ENCODE results near the gene VWA8.

DNA sequence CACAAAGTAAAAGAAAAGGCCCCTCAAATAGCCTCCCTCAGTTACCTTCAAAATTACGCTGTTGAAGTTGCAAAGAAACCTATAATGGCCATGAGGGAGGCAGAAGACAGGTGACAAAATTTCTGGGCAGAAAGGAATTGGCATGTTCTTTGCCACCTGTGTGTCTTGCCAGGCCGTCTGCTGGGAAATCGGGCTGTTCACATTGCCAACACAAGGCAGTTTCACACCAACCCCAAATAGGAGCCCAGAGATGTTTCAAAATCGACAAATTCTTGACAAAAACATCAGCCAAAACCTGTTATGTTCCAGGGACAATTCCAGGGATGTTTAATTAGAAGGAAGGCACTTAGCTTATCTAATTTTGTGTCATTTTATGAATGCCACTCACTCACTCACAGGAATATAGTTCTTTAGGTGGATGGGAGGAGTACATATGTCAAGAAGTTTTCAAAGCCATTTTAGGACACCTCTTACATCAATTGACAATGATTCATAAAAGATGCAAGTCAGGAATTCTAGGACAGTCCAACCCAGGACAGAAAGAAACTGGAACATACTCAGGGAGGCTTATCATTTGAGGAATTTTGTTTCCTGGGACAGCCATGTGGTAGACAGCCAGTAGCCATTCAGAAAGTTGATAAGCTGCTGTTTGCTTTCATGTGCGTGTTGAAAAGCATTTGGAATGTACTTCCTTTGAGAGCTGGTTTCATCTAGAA is 339.0 kb downstream of the VWA8 start:
- TF ChIP-seq, protein P1, sequence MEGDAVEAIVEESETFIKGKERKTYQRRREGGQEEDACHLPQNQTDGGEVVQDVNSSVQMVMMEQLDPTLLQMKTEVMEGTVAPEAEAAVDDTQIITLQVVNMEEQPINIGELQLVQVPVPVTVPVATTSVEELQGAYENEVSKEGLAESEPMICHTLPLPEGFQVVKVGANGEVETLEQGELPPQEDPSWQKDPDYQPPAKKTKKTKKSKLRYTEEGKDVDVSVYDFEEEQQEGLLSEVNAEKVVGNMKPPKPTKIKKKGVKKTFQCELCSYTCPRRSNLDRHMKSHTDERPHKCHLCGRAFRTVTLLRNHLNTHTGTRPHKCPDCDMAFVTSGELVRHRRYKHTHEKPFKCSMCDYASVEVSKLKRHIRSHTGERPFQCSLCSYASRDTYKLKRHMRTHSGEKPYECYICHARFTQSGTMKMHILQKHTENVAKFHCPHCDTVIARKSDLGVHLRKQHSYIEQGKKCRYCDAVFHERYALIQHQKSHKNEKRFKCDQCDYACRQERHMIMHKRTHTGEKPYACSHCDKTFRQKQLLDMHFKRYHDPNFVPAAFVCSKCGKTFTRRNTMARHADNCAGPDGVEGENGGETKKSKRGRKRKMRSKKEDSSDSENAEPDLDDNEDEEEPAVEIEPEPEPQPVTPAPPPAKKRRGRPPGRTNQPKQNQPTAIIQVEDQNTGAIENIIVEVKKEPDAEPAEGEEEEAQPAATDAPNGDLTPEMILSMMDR (IDR thresholded peaks at IDR 0.05), result no peak
- no peak for TF ChIP-seq POLR2AphosphoS5 (IDR thresholded peaks at IDR 0.05)
- TF ChIP-seq POLR2A (IDR thresholded peaks at IDR 0.05), result no peak
